Caco-2 (cell line): Measurements from ENCODE around the gene RIPOR2. TPM values are rescaled to one million over a fixed set of nuclear protein-coding genes. Genes with fewer than 3 reads are reported as not detected.

Experiments used
- BruUV-seq: library from RNA; stranded (reverse); fragments of 400-500 nt; replicated peaks from 2 replicates; lab custom pipeline; 2021; lab: Mats Ljungman, UMichigan
- CTCF ChIA-PET: fragments of 300-600 bp; sonication (Branson Sonifier 250); formaldehyde crosslinking; loops from one replicate; lab custom pipeline; 2022; ENCODE audit warnings: antibody characterized with exemption; lab: Charles Lee
- POLR2A ChIA-PET: fragments of 300-600 bp; sonication (Branson Sonifier 250); formaldehyde crosslinking; loops from one replicate; lab custom pipeline; 2022; ENCODE audit warnings: antibody characterized with exemption; lab: Charles Lee
- DNase-seq, 2 experiments: peaks; one replicate each; pipeline versions ENCODE4 v3.0.0 to v3.0.0-alpha.2; 2020 to 2022
- H3K27me3 ChIP-seq: replicated peaks from 2 replicates; pipeline ENCODE4 v1.6.0; 2011; ENCODE audit warnings: low read length; ENCODE audit not compliant: control insufficient read depth, insufficient read depth
- H3K36me3 ChIP-seq: 2 replicates; pipeline ENCODE4 v1.5.1; 2011; ENCODE audit warnings: low read length; ENCODE audit not compliant: control insufficient read depth, insufficient read depth
- H3K4me1 ChIP-seq: fragments of 250-450 bp; sonication (Bioruptor Pico); 2 replicates; pipeline ENCODE4 v1.5.1; 2020; ENCODE audit warnings: mild to moderate bottlenecking
- H3K4me3 ChIP-seq: 2 replicates; pipeline ENCODE4 v1.5.1; 2011; ENCODE audit warnings: low read depth, mild to moderate bottlenecking, control low read depth, low read length
- H3K9me3 ChIP-seq: fragments of 250-450 bp; sonication (Bioruptor Pico); 2 replicates; pipeline ENCODE4 v1.5.1; 2020; ENCODE audit warnings: mild to moderate bottlenecking, moderate library complexity
- H3K27ac Mint-ChIP-seq: one replicate; pipeline ENCODE4 v1.8.0; 2022; ENCODE audit warnings: mixed read lengths; ENCODE audit not compliant: unreplicated experiment
- H3K27me3 Mint-ChIP-seq: one replicate; pipeline ENCODE4 v1.8.0; 2022; ENCODE audit warnings: mixed read lengths; ENCODE audit not compliant: insufficient read depth, unreplicated experiment
- H3K36me3 Mint-ChIP-seq: one replicate; pipeline ENCODE4 v1.8.0; 2022; ENCODE audit warnings: mild to moderate bottlenecking, mixed read lengths; ENCODE audit not compliant: insufficient read depth, unreplicated experiment
- H3K4me1 Mint-ChIP-seq: one replicate; pipeline ENCODE4 v1.8.0; 2022; ENCODE audit warnings: low read depth, mixed read lengths; ENCODE audit not compliant: unreplicated experiment
- H3K4me3 Mint-ChIP-seq: one replicate; pipeline ENCODE4 v1.8.0; 2022; ENCODE audit warnings: mild to moderate bottlenecking, moderate library complexity, mixed read lengths; ENCODE audit not compliant: unreplicated experiment
- H3K9me3 Mint-ChIP-seq: one replicate; pipeline ENCODE4 v1.8.0; 2022; ENCODE audit warnings: mixed read lengths; ENCODE audit not compliant: unreplicated experiment
- intact Hi-C: fragments of 100-400 bp; cut with micrococcal nuclease; formaldehyde crosslinking; loops from one replicate; pipeline ENCODE4 v1.10.0; 2022; ENCODE audit not compliant: unreplicated experiment
- total RNA-seq: library from RNA; stranded (reverse); gene quantifications from 2 replicates; pipeline ENCODE4 v1.2.3, GENCODE V29; 2022
- TF ChIP-seq, protein P1 (sequence below), 2 experiments: fragments of 200-600 bp in 1 of 2; IDR thresholded peaks; 1 replicate in 1 of 2; 2 replicates in 1 of 2; pipeline versions ENCODE4 v1.5.1 to v1.8.0; 2011 to 2022; ENCODE audit warnings: antibody characterized with exemption in 1 of 2, control low read depth in 1 of 2, inconsistent platforms in 1 of 2, low read depth in 1 of 2, low read length in 1 of 2, mild to moderate bottlenecking in 1 of 2, moderate library complexity in 1 of 2; ENCODE audit not compliant: insufficient read depth in 1 of 2, severe bottlenecking in 1 of 2, unreplicated experiment in 1 of 2

Gene RIPOR2
- total RNA-seq, 1 experiment from 2014 or later = 0.64 TPM

DNA sequence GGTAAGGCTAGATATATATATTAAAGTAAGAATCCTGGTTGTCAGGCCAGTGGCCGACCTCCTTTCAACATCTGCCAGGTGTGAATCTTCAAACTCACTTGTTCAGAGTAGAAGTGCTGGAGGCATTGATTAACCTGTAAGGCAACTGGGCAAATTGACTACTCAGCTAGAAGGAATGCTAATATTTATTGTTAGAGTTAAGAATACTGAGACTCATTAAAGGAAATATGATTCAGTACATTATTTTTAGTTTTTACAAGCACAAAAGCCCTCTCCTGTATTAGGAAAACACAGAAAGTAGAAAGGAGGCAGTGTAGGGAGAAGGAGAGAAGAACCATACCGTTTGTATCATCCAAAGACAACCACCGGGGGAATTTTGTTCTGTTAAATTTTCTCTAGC is 53.5 kb downstream of the RIPOR2 start:
- TF ChIP-seq, protein P1, sequence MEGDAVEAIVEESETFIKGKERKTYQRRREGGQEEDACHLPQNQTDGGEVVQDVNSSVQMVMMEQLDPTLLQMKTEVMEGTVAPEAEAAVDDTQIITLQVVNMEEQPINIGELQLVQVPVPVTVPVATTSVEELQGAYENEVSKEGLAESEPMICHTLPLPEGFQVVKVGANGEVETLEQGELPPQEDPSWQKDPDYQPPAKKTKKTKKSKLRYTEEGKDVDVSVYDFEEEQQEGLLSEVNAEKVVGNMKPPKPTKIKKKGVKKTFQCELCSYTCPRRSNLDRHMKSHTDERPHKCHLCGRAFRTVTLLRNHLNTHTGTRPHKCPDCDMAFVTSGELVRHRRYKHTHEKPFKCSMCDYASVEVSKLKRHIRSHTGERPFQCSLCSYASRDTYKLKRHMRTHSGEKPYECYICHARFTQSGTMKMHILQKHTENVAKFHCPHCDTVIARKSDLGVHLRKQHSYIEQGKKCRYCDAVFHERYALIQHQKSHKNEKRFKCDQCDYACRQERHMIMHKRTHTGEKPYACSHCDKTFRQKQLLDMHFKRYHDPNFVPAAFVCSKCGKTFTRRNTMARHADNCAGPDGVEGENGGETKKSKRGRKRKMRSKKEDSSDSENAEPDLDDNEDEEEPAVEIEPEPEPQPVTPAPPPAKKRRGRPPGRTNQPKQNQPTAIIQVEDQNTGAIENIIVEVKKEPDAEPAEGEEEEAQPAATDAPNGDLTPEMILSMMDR (IDR thresholded peaks at IDR 0.05; ENCODE audit: insufficient read depth in 1 of 2, low read depth in 1 of 2, low read length in 1 of 2, severe bottlenecking in 1 of 2, unreplicated experiment in 1 of 2) = no peak
- Histone ChIP-seq H3K9me3 (peaks cover 8% of the 10 kb centered on the region; the same call in 1 of the 2 replicates), H3K36me3 (no peaks in the 10 kb centered on the region), H3K4me1 (peaks cover 5% of the 10 kb centered on the region; the same call in 1 of the 2 replicates), H3K4me3 (no peak overlapping the region), H3K27me3 (no peaks in the 10 kb centered on the region)
- BruUV-seq = no TSS peak
- peaks cover 10% of the 10 kb centered on the region for H3K9me3 Mint-ChIP-seq
- intact Hi-C loops = no loop called here
- no peak for DNase-seq
- H3K36me3 Mint-ChIP-seq = no peaks in the 10 kb centered on the region
- no peak overlapping the region for H3K4me3 Mint-ChIP-seq
- no peak overlapping the region for H3K27ac Mint-ChIP-seq
- ChIA-PET POLR2A (interaction anchor here (0.6 kb wide), 1 partner anchor 186 kb away, joined by 4 read pairs; no protein-coding TSS in a partner anchor), CTCF (no interaction called here)
- peaks cover 30% of the 10 kb centered on the region for H3K4me1 Mint-ChIP-seq
- H3K27me3 Mint-ChIP-seq = no peaks in the 10 kb centered on the region

DNA sequence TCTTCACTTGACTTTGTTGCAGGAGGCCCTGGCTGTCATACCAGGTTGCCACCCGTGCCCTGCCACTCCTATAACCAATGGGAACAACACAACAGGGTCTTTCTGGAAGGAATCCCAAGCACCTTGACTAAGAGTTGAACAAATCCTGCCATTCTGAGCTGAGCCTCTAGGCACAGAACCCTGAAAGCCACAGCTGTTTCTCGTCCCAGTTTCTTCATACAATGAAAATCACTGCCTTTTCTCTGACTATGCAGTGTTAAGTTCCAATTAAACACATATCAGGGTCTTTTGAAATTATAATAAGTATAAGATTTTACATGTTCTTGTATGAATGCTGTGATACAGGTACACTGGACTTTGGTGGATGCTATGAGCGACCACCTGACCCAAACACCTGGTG is 54.4 kb downstream of the RIPOR2 start:
- peaks cover 11% of the 10 kb centered on the region; the same call in 1 of the 2 replicates for H3K4me1 ChIP-seq
- DNase-seq = no peak
- Mint-ChIP-seq H3K27ac (no peak overlapping the region), H3K4me1 (peaks cover 30% of the 10 kb centered on the region), H3K9me3 (peaks cover 11% of the 10 kb centered on the region), H3K4me3 (no peak overlapping the region), H3K27me3 (no peaks in the 10 kb centered on the region), H3K36me3 (no peaks in the 10 kb centered on the region)
- no peak overlapping the region for H3K4me3 ChIP-seq
- peaks cover 10% of the 10 kb centered on the region; the same call in 1 of the 2 replicates for H3K9me3 ChIP-seq
- no TSS peak for BruUV-seq
- intact Hi-C loops = no loop called here
- ChIA-PET CTCF (no interaction called here), POLR2A (no interaction called here)
- no peaks in the 10 kb centered on the region for H3K27me3 ChIP-seq
- H3K36me3 ChIP-seq = no peaks in the 10 kb centered on the region
- TF ChIP-seq, protein P1 (IDR thresholded peaks at IDR 0.05; ENCODE audit: insufficient read depth in 1 of 2, low read depth in 1 of 2, low read length in 1 of 2, severe bottlenecking in 1 of 2, unreplicated experiment in 1 of 2) = no peak

DNA sequence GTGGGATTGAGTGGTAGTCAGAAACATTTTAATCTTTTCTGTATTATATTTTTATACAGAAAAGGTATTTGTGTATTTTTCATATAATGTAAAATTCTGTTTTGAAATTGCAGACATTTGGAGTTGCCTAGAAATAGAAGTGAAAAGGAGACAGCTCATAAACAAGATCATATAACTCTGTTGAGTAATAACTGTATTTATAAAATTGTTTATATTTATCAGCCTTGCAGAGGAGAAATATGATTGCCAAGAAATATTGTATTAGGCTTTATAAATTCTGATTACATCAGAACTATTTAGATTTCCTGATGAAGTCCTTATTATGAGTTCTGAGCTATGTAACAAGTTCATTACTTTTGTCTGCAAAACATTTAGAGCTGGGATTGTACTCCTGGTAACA is 55.3 kb downstream of the RIPOR2 start:
- Mint-ChIP-seq H3K9me3 (peaks cover 11% of the 10 kb centered on the region), H3K4me1 (peaks cover 30% of the 10 kb centered on the region)

More for the DNA sequence above, 55.3 kb downstream of the RIPOR2 start:
- TF ChIP-seq, protein P1 (IDR thresholded peaks at IDR 0.05; ENCODE audit: insufficient read depth in 1 of 2, low read depth in 1 of 2, low read length in 1 of 2, severe bottlenecking in 1 of 2, unreplicated experiment in 1 of 2) = no peak
- peaks cover 12% of the 10 kb centered on the region; the same call in 1 of the 2 replicates for H3K4me1 ChIP-seq
- Mint-ChIP-seq H3K27ac (no peak overlapping the region), H3K4me3 (no peak overlapping the region), H3K27me3 (no peaks in the 10 kb centered on the region), H3K36me3 (no peaks in the 10 kb centered on the region)
- intact Hi-C loops = no loop called here
- POLR2A ChIA-PET = no interaction called here
- peaks cover 10% of the 10 kb centered on the region; the same call in 1 of the 2 replicates for H3K9me3 ChIP-seq
- CTCF ChIA-PET = no interaction called here
- H3K4me3 ChIP-seq = no peak overlapping the region
- H3K27me3 ChIP-seq = no peaks in the 10 kb centered on the region
- no peak for DNase-seq
- no peaks in the 10 kb centered on the region for H3K36me3 ChIP-seq
- BruUV-seq = no TSS peak
